Measurements from ENCODE around the gene CCDC51.

DNA sequence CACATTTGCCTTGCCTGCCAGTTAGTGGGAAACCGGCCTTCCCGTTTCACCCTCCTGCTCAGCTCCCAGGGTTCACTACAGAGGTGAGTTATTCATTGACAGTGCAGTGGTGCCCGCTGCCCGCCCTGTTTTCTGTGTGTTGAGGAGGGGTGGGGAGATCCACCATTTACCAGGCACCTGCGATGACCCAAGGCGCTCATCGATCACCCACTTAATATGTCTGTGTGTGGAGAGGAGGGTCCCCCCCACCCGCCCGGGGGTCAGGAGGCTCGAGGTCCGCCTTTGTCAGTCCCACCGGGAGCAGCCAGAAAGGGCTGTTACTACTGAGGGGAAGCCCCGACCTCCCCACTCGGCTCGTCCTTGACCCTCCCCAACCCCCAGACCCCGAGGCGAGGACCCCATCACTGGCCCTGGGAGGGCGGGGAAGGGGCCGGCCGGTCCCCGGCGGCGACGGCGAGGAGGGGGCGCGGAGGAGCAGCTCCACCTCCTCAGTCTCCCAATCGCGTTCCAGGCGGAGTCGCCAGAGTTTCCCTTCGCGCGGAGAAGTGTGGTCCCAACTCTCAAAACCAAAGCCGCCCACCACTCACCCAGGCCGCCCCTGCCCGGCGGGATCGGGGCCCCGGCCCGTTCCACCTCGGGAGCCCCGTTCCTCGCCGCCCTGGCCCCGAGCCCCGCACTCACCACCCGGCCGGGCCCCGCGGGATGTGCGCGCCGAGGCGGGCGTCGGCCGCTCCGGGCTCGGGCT lies 11.2 kb downstream of the CCDC51 start:
- TF ChIP-seq, protein P1, sequence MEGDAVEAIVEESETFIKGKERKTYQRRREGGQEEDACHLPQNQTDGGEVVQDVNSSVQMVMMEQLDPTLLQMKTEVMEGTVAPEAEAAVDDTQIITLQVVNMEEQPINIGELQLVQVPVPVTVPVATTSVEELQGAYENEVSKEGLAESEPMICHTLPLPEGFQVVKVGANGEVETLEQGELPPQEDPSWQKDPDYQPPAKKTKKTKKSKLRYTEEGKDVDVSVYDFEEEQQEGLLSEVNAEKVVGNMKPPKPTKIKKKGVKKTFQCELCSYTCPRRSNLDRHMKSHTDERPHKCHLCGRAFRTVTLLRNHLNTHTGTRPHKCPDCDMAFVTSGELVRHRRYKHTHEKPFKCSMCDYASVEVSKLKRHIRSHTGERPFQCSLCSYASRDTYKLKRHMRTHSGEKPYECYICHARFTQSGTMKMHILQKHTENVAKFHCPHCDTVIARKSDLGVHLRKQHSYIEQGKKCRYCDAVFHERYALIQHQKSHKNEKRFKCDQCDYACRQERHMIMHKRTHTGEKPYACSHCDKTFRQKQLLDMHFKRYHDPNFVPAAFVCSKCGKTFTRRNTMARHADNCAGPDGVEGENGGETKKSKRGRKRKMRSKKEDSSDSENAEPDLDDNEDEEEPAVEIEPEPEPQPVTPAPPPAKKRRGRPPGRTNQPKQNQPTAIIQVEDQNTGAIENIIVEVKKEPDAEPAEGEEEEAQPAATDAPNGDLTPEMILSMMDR (IDR thresholded peaks at IDR 0.05) = no peak
- TF ChIP-seq ZFX (IDR thresholded peaks at IDR 0.05; ENCODE audit: borderline replicate concordance) = no peak

Measured in 22Rv1 (cell line).